Right lobe of liver (tissue), 4 donors: ENCODE results near the gene CD47.

Experiments used
- CTCF ChIP-seq, 4 donors: fragments of 200-600 bp in 3 of 4; fragments of 450-650 bp in 1 of 4; IDR thresholded peaks; one replicate each; pipeline versions ENCODE4 v1.5.1 to v1.8.0; 2016 to 2022; ENCODE audit warnings: antibody characterized with exemption in 4 of 4, mild to moderate bottlenecking in 2 of 4
- POLR2A ChIP-seq: fragments of 450-650 bp; IDR thresholded peaks from one replicate; pipeline ENCODE4 v1.6.1; 2017; ENCODE audit warnings: antibody characterized with exemption, mild to moderate bottlenecking
- donor health status: DM: no; HTN: no; CAD: no.
- donor health status: DM: no; HTN: no; CAD: no.
- donor health status: DM: no; HTN: yes; CAD: no.

DNA sequence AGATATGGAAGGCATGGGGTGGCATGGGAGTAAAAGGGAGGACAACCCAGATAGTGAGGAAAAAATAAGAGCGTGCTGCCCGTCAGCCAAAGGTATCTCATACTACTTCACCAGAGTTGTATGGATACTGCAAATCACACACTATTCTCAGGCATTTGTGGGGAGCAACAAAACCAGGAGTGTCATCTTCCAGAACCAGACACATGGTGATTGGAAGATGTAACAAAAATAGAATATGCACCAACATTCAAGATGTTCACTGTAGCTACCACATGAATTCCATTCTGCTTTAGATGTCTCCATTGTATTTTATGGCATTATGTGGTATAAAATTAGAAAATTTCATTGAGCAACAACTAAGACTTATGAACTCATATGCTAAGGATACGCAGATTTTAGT lies 34.9 kb downstream of the CD47 start:
- no peak for TF ChIP-seq CTCF (IDR thresholded peaks at IDR 0.05)
- TF ChIP-seq POLR2A: no peak
